Activated CD8-positive, alpha-beta T cell treated with anti-CD3 and anti-CD28 coated beads for 36 hours (primary cell): ENCODE results near the gene KIFC1. TPM values are rescaled to one million over a fixed set of nuclear protein-coding genes. Genes with fewer than 3 reads are reported as not detected.

Experiments used
- ATAC-seq: fragments of 200-7000 bp; cut with Tn5 transposase; one replicate; pipeline ENCODE4 v1.10.0; 2021; ENCODE audit warnings: mild to moderate bottlenecking, moderate library complexity
- CTCF ChIA-PET: fragments of 350-600 bp; sonication (Branson Sonifier 250); formaldehyde crosslinking; loops from one replicate; lab custom pipeline; 2021; ENCODE audit warnings: antibody characterized with exemption; lab: Charles Lee
- POLR2A ChIA-PET: fragments of 350-600 bp; sonication (Branson Sonifier 250); formaldehyde crosslinking; loops from one replicate; lab custom pipeline; 2021; ENCODE audit warnings: antibody characterized with exemption; lab: Charles Lee
- DNase-seq: peaks from one replicate; pipeline ENCODE4 v3.0.0-alpha.2; 2020
- H3K27ac Mint-ChIP-seq: one replicate; pipeline ENCODE4 v1.8.0; 2021; ENCODE audit warnings: mild to moderate bottlenecking, mixed read lengths
- H3K27me3 Mint-ChIP-seq: one replicate; pipeline ENCODE4 v1.8.0; 2021; ENCODE audit warnings: mixed read lengths
- H3K36me3 Mint-ChIP-seq: one replicate; pipeline ENCODE4 v1.8.0; 2021; ENCODE audit warnings: low read depth, mixed read lengths
- H3K4me1 Mint-ChIP-seq: one replicate; pipeline ENCODE4 v1.8.0; 2021; ENCODE audit warnings: low read depth, mixed read lengths
- H3K4me3 Mint-ChIP-seq: one replicate; pipeline ENCODE4 v1.8.0; 2021; ENCODE audit warnings: mild to moderate bottlenecking, moderate library complexity, mixed read lengths
- H3K9me3 Mint-ChIP-seq: one replicate; pipeline ENCODE4 v1.8.0; 2021; ENCODE audit warnings: mixed read lengths
- intact Hi-C: fragments of 100-400 bp; cut with micrococcal nuclease; formaldehyde crosslinking; loops from one replicate; pipeline ENCODE4 v1.10.0; 2022
- total RNA-seq, 2 experiments: library from RNA; stranded (reverse); gene quantifications; one replicate each; pipeline ENCODE4 v1.2.3, GENCODE V29; 2021
- TF ChIP-seq, protein P1 (sequence below): fragments of 200-600 bp; IDR thresholded peaks from one replicate; pipeline ENCODE4 v1.8.0; 2022; ENCODE audit warnings: antibody characterized with exemption, mild to moderate bottlenecking

KIFC1 gene
- total RNA-seq, 2 experiments from 2014 or later = 93.4 to 96.0 TPM

DNA sequence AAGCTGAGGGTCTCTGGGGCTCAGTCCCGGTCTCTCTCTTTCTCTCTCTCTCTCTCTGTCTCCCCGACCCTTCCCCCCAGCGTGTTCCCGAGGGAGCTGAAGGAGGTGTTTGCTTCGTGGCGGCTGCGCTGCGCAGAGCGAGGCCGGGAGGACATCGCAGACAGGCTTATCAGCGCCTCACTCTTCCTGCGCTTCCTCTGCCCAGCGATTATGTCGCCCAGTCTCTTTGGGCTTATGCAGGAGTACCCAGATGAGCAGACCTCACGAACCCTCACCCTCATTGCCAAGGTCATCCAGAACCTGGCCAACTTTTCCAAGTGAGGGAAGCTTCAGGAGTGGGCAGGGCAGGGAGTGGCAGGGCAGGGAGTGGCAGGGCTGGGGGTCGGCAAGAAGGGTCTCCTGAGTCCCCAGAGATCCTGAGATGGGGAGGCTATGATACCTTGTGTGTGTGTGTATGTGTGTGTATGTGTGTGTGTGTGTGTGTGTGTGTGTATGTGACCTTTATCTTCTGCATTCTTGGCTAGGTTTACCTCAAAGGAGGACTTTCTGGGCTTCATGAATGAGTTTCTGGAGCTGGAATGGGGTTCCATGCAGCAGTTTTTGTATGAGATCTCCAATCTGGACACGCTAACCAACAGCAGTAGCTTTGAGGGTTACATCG lies 49.2 kb downstream of the KIFC1 start:
- H3K4me3 Mint-ChIP-seq = no peak overlapping the region
- POLR2A ChIA-PET = interaction anchor here (2.3 to 3.4 kb wide), 2 partner anchors 9 to 14 kb away, joined by 7 to 14 read pairs; partner anchors contain the start of gene ZBTB9
- intact Hi-C loops = no loop called here
- TF ChIP-seq, protein P1, sequence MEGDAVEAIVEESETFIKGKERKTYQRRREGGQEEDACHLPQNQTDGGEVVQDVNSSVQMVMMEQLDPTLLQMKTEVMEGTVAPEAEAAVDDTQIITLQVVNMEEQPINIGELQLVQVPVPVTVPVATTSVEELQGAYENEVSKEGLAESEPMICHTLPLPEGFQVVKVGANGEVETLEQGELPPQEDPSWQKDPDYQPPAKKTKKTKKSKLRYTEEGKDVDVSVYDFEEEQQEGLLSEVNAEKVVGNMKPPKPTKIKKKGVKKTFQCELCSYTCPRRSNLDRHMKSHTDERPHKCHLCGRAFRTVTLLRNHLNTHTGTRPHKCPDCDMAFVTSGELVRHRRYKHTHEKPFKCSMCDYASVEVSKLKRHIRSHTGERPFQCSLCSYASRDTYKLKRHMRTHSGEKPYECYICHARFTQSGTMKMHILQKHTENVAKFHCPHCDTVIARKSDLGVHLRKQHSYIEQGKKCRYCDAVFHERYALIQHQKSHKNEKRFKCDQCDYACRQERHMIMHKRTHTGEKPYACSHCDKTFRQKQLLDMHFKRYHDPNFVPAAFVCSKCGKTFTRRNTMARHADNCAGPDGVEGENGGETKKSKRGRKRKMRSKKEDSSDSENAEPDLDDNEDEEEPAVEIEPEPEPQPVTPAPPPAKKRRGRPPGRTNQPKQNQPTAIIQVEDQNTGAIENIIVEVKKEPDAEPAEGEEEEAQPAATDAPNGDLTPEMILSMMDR = no peak
- no peaks in the 10 kb centered on the region for H3K27me3 Mint-ChIP-seq
- no peak for ATAC-seq
- DNase-seq = no peak
- peaks cover 7% of the 10 kb centered on the region for H3K4me1 Mint-ChIP-seq
- CTCF ChIA-PET = no interaction called here
- no peak overlapping the region for H3K27ac Mint-ChIP-seq
- peaks cover 38% of the 10 kb centered on the region for H3K36me3 Mint-ChIP-seq
- H3K9me3 Mint-ChIP-seq = no peaks in the 10 kb centered on the region

- Mint-ChIP-seq H3K4me3 (no peak overlapping the region), H3K4me1 (peaks cover 7% of the 10 kb centered on the region), H3K9me3 (no peaks in the 10 kb centered on the region), H3K27ac (no peak overlapping the region), H3K36me3 (peaks cover 37% of the 10 kb centered on the region), H3K27me3 (no peaks in the 10 kb centered on the region)
- ChIA-PET POLR2A (interaction anchor here (1.0 to 3.4 kb wide), 4 partner anchors 8 to 13 kb away, joined by 4 to 14 read pairs (median 6); partner anchors contain the start of gene ZBTB9), CTCF (no interaction called here)
- DNase-seq = no peak
- TF ChIP-seq, protein P1 = no peak
- no peak for ATAC-seq
- intact Hi-C loops = no loop called here
These were observed 49.8 kb downstream of the KIFC1 start for GRCh38 chr6:33441457-33441856.

- intact Hi-C loops = no loop called here
- no peak for ATAC-seq
These were observed 50.7 kb downstream of the KIFC1 start for GRCh38 chr6:33442283-33442682.

DNA sequence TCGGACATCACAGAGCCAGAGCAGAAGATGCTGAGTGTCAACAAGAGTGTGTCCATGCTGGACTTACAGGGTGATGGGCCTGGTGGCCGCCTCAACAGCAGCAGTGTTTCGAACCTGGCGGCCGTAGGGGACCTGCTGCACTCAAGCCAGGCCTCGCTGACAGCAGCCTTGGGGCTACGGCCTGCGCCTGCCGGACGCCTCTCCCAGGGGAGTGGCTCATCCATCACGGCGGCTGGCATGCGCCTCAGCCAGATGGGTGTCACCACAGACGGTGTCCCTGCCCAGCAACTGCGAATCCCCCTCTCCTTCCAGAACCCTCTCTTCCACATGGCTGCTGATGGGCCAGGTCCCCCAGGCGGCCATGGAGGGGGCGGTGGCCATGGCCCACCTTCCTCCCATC lies 51.4 kb downstream of the KIFC1 start:
- H3K27me3 Mint-ChIP-seq = no peaks in the 10 kb centered on the region
- DNase-seq = no peak
- CTCF ChIA-PET = no interaction called here
- POLR2A ChIA-PET = no interaction called here
- no peak overlapping the region for H3K4me3 Mint-ChIP-seq
- intact Hi-C loops = no loop called here
- TF ChIP-seq, protein P1 = no peak
- H3K27ac Mint-ChIP-seq = no peak overlapping the region
- ATAC-seq = no peak
- H3K36me3 Mint-ChIP-seq = peaks cover 41% of the 10 kb centered on the region
- H3K4me1 Mint-ChIP-seq = peaks cover 7% of the 10 kb centered on the region
- no peaks in the 10 kb centered on the region for H3K9me3 Mint-ChIP-seq

More at GRCh38 chr6:33442283-33442682, 50.7 kb downstream of the KIFC1 start:
- TF ChIP-seq, protein P1 = no peak
- H3K9me3 Mint-ChIP-seq = no peaks in the 10 kb centered on the region
- no peaks in the 10 kb centered on the region for H3K27me3 Mint-ChIP-seq
- CTCF ChIA-PET = no interaction called here
- peaks cover 7% of the 10 kb centered on the region for H3K4me1 Mint-ChIP-seq
- POLR2A ChIA-PET = interaction anchor here (1.0 to 2.3 kb wide), 3 partner anchors 8 to 11 kb away, joined by 4 to 7 read pairs (median 4); no protein-coding TSS in a partner anchor
- no peak for DNase-seq
- no peak overlapping the region for H3K27ac Mint-ChIP-seq
- no peak overlapping the region for H3K4me3 Mint-ChIP-seq
- peaks cover 38% of the 10 kb centered on the region for H3K36me3 Mint-ChIP-seq
